H1 (cell line): ENCODE data around the gene RAPGEF6. TPM values are rescaled to one million over a fixed set of nuclear protein-coding genes. Genes with fewer than 3 reads are reported as not detected.

Experiments
- SP1 ChIP-seq: IDR thresholded peaks from 2 replicates; pipeline ENCODE4 v1.6.1; 2011; ENCODE audit warnings: low read depth, low read length
- polyA plus RNA-seq, 7 experiments: library from polyadenylated mRNA; depleted of rRNA in 3 of 7; stranded (reverse) in 5 of 7; unstranded in 2 of 7; fragments of >200 nt in 5 of 7; fragments of 200-250 nt in 2 of 7; gene quantifications; 1 replicate in 5 of 7; 2 replicates in 1 of 7; 4 replicates in 1 of 7; pipeline versions ENCODE4 v1.2.1 to v1.2.3, GENCODE V29; 2011 to 2013; ENCODE audit warnings: missing spikeins in 2 of 7, mixed read lengths in 2 of 7
- total RNA-seq: library from RNA; stranded (reverse); fragmentation: NEBNext Ultra II Directional; extraction: Animal tissue kit (Norgen Biotek cat#: 25700); gene quantifications from 2 replicates; pipeline ENCODE4 v1.2.1, GENCODE V29; 2021

RAPGEF6 gene
- total and polyA plus RNA-seq, 2 of the 8 experiments (the other 6 are each of a cell fraction or from before 2014, with no cell fraction given): 4.8 to 20.0 TPM

GRCh38 chr5:131513780-131514179, 121.2 kb downstream of the RAPGEF6 start (continued):
- no peak for TF ChIP-seq SP1
